HepG2 (cell line): ENCODE results near the gene GCN1. TPM values are rescaled to one million over a fixed set of nuclear protein-coding genes. Genes with fewer than 3 reads are reported as not detected.

ENCODE experiments used
- ATAC-seq: fragments of 200-7000 bp; cut with Tn5 transposase; 3 replicates; pipeline ENCODE4 v1.9.1; 2020; ENCODE audit warnings: mild to moderate bottlenecking, moderate library complexity
- BruUV-seq: library from RNA; stranded (reverse); fragments of 400-500 nt; replicated peaks from 2 replicates; lab custom pipeline; 2021; lab: Mats Ljungman, UMichigan
- CTCF ChIA-PET: fragments of 300-600 bp; formaldehyde crosslinking; extraction: SDS; loops from one replicate; lab custom pipeline; 2021; ENCODE audit warnings: low total read pairs, inconsistent platforms, low intra/inter-chr PET ratio; lab: Yijun Ruan, JAX
- POLR2A ChIA-PET: fragments of 350-600 bp; sonication (Branson Sonifier 250); formaldehyde crosslinking; loops from one replicate; lab custom pipeline; 2020; ENCODE audit warnings: antibody characterized with exemption, inconsistent platforms; lab: Yijun Ruan, JAX
- DNase-seq: peaks from one replicate; pipeline ENCODE4 v3.0.0-alpha.2; 2015; ENCODE audit warnings: low spot score
- FAIRE-seq: peaks from 3 replicates; lab custom pipeline; 2011; peaks lifted over from hg19 to GRCh38; lab: Jason Lieb, UNC
- H2AFZ ChIP-seq: one replicate; pipeline ENCODE4 v1.6.1; 2011; ENCODE audit warnings: low read length, inconsistent platforms
- H3K27ac ChIP-seq: fragments of 300-600 bp; 3 replicates; pipeline ENCODE4 v1.8.0; 2011; ENCODE audit warnings: mixed run types, mild to moderate bottlenecking, mixed read lengths, low read length, inconsistent platforms; ENCODE audit not compliant: insufficient read depth; ENCODE audit errors: extremely low read length
- H3K27me3 ChIP-seq, 2 experiments: fragments of 200-600 bp in 1 of 2; 2 replicates in 1 of 2; 3 replicates in 1 of 2; pipeline versions ENCODE4 v1.6.0 to v1.8.0; 2011; ENCODE audit warnings: low read length in 2 of 2, mild to moderate bottlenecking in 2 of 2, moderate library complexity in 2 of 2, inconsistent platforms in 1 of 2; ENCODE audit not compliant: insufficient read depth in 2 of 2, control insufficient read depth in 1 of 2
- H3K36me3 ChIP-seq, 2 experiments: fragments of 200-600 bp in 1 of 2; replicated peaks in 1 of 2; 2 replicates in 1 of 2; 3 replicates in 1 of 2; pipeline versions ENCODE4 v1.5.1 to v1.8.0; 2011; ENCODE audit warnings: low read length in 2 of 2, inconsistent platforms in 1 of 2; ENCODE audit not compliant: insufficient read depth in 2 of 2, control insufficient read depth in 1 of 2
- H3K4me1 ChIP-seq: 2 replicates; pipeline ENCODE4 v1.5.1; 2012; ENCODE audit warnings: low read length, inconsistent platforms; ENCODE audit not compliant: insufficient read depth
- H3K4me2 ChIP-seq: 2 replicates; pipeline ENCODE4 v1.6.0; 2011; ENCODE audit warnings: low read depth, low read length, inconsistent platforms
- H3K4me3 ChIP-seq, 3 experiments: fragments of 200-600 bp in 1 of 3; sonication (generic), shearing (Covaris generic) in 1 of 3; replicated peaks in 1 of 3; 2 replicates each; pipeline ENCODE4 v1.5.1; 2011 to 2016; ENCODE audit warnings: low read length in 3 of 3, inconsistent platforms in 2 of 3, low read depth in 2 of 3, mild to moderate bottlenecking in 2 of 3, control low read depth in 1 of 3, mixed read lengths in 1 of 3; ENCODE audit not compliant: insufficient read depth in 1 of 3
- H3K79me2 ChIP-seq: one replicate; pipeline ENCODE4 v1.6.1; 2011; ENCODE audit warnings: low read length, inconsistent platforms; ENCODE audit not compliant: insufficient read depth
- H3K9ac ChIP-seq: 2 replicates; pipeline ENCODE4 v1.6.0; 2011; ENCODE audit warnings: mild to moderate bottlenecking, low read depth, low read length, inconsistent platforms; ENCODE audit not compliant: insufficient read depth
- H3K9me3 ChIP-seq: 2 replicates; pipeline ENCODE4 v1.5.1; 2012; ENCODE audit warnings: mild to moderate bottlenecking, low read length
- H4K20me1 ChIP-seq: 2 replicates; pipeline ENCODE4 v1.6.0; 2011; ENCODE audit warnings: inconsistent platforms, mild to moderate bottlenecking, low read length, moderate library complexity; ENCODE audit not compliant: insufficient read depth
- AGO2 ChIP-seq: fragments of 200-400 bp; formaldehyde crosslinking; optimal IDR thresholded peaks from 2 replicates; pipeline ENCODE3; 2017; ENCODE audit warnings: mild to moderate bottlenecking, low read depth, low read length, moderate library complexity
- FOXP1 ChIP-seq, 2 experiments: fragments of 450-650 bp in 1 of 2; IDR thresholded peaks; 2 replicates each; pipeline ENCODE4 v1.6.1; 2017 to 2018; ENCODE audit warnings: antibody characterized with exemption in 1 of 2
- ZFP82 ChIP-seq: sonication (generic); formaldehyde crosslinking; IDR thresholded peaks from 2 replicates; pipeline ENCODE4 v1.5.1; 2020; ENCODE audit warnings: mild to moderate bottlenecking, missing genetic modification reagents, borderline replicate concordance
- ZFP91 ChIP-seq: sonication (generic); formaldehyde crosslinking; IDR thresholded peaks from 2 replicates; pipeline ENCODE4 v1.9.0; 2022; ENCODE audit warnings: missing genetic modification reagents, mild to moderate bottlenecking, borderline replicate concordance
- ZNF232 ChIP-seq: sonication (generic); formaldehyde crosslinking; IDR thresholded peaks from 2 replicates; pipeline ENCODE4 v1.4.0; 2020; ENCODE audit warnings: missing genetic modification reagents, borderline replicate concordance
- WGBS: methylation state at CpG from one replicate; pipeline ENCODE4 v1.1.6; 2017; ENCODE audit warnings: low lambda C conversion rate; 5-methylcytosine and 5-hydroxymethylcytosine counted together
- in situ Hi-C: cut with HindIII; loops from 2 replicates; pipeline ENCODE4 v1.10.0; 2017; ENCODE audit warnings: low pct_unique_long_range_greater_than_20kb; ENCODE audit not compliant: extremely low pct_ligation_motif_present
- intact Hi-C: fragments of 100-400 bp; cut with micrococcal nuclease; formaldehyde crosslinking; loops from one replicate; pipeline ENCODE4 v1.10.0; 2022; ENCODE audit not compliant: unreplicated experiment
- polyA plus RNA-seq, 8 experiments: library from polyadenylated mRNA; depleted of rRNA in 3 of 8; stranded (reverse) in 7 of 8; unstranded in 1 of 8; fragments of >200 nt; fragmentation: Illumina TruSeq in 4 of 8; extraction: Trizol in 4 of 8; gene quantifications; 2 replicates each; pipeline versions ENCODE4 v1.2.1 to v1.2.3, GENCODE V29; 2011 to 2016; ENCODE audit warnings: low read depth in 4 of 8, missing spikeins in 1 of 8, mixed read lengths in 1 of 8; ENCODE audit not compliant: insufficient read depth in 1 of 8
- total RNA-seq, 5 experiments: library from RNA; depleted of rRNA; stranded (reverse); fragments of >200 nt; fragmentation: Illumina TruSeq; extraction: Trizol; gene quantifications; 2 replicates each; pipeline ENCODE4 v1.2.3, GENCODE V29; 2016; ENCODE audit warnings: low read depth in 1 of 5

The GCN1 gene
- total and polyA plus RNA-seq, 2 of the 13 experiments (the other 11 are each of a cell fraction or from before 2014, with no cell fraction given), result 58.2 to 83.0 TPM

- no peak overlapping the region for H3K4me3 ChIP-seq
- no peak for ATAC-seq
- ChIA-PET CTCF (no interaction called here), POLR2A (interaction anchor here (4.5 kb wide), 1 partner anchor 10 kb away, joined by 30 read pairs; the partner anchor contains the start of gene RPLP0)
- no TSS peak for BruUV-seq
- no peak overlapping the region for H3K4me2 ChIP-seq
- no peak overlapping the region for H2AFZ ChIP-seq
- no peaks in the 10 kb centered on the region; a peak in 1 of 5 replicates for H3K27me3 ChIP-seq
- H3K27ac ChIP-seq, result no peak overlapping the region
- H3K4me1 ChIP-seq, result no peaks in the 10 kb centered on the region
- in situ Hi-C loops, result loop anchor here (10.0 kb wide), 1 partner anchor 53 kb away; the partner anchor contains the start of gene PXN
- no peak for FAIRE-seq
- peaks cover 21 to 48% of the 10 kb centered on the region in 2 experiments; a peak in 4 of 5 replicates for H3K36me3 ChIP-seq
- WGBS, result 98% methylated on average over 8 of the region's 9 CpGs
- no peaks in the 10 kb centered on the region for H3K79me2 ChIP-seq
- no peak for DNase-seq
- TF ChIP-seq AGO2, result peak; percentile 77
- TF ChIP-seq ZFP91 (CRISPR knock-in tag), result no peak
- no peak for TF ChIP-seq ZFP82 (CRISPR knock-in tag)
- TF ChIP-seq ZNF232 (CRISPR knock-in tag), result no peak
- no peak for TF ChIP-seq FOXP1 (IDR thresholded peaks at IDR 0.05)
- no peak for TF ChIP-seq FOXP1 (CRISPR knock-in tag; IDR thresholded peaks at IDR 0.05)
- H3K9me3 ChIP-seq, result no peaks in the 10 kb centered on the region
- H4K20me1 ChIP-seq, result no peaks in the 10 kb centered on the region
- H3K9ac ChIP-seq, result no peak overlapping the region
- intact Hi-C loops, result no loop called here
Observed at GRCh38 chr12:120211904-120212283, 17.4 kb upstream of the GCN1 start.
